Mucosa of stomach (tissue), 1 donor: ENCODE data around the gene CDKN2D.

Experiments used
- H3K27me3 ChIP-seq: one replicate; pipeline ENCODE4 v1.7.0; 2013; ENCODE audit warnings: mild to moderate bottlenecking, low read length; ENCODE audit not compliant: control insufficient read depth, insufficient read depth
- H3K36me3 ChIP-seq: one replicate; pipeline ENCODE4 v1.7.0; 2013; ENCODE audit warnings: low read length; ENCODE audit not compliant: control insufficient read depth, insufficient read depth
- H3K4me1 ChIP-seq: one replicate; pipeline ENCODE4 v1.7.0; 2013; ENCODE audit warnings: mild to moderate bottlenecking, low read length; ENCODE audit not compliant: control insufficient read depth, insufficient read depth
- H3K4me3 ChIP-seq: one replicate; pipeline ENCODE4 v1.7.0; 2013; ENCODE audit warnings: low read length
- H3K9ac ChIP-seq: one replicate; pipeline ENCODE4 v1.7.0; 2013; ENCODE audit warnings: mild to moderate bottlenecking, low read length, moderate library complexity
- H3K9me3 ChIP-seq: one replicate; pipeline ENCODE4 v1.7.0; 2013; ENCODE audit warnings: mild to moderate bottlenecking, low read length, moderate library complexity; ENCODE audit not compliant: control insufficient read depth
- donor health status: Pancreatic carcinoma.

The CDKN2D gene

GRCh38 chr19:10523135-10523636 lies 45.6 kb downstream of the CDKN2D start:
- Histone ChIP-seq H3K4me1 (peaks cover 2% of the 10 kb centered on the region), H3K4me3 (no peak overlapping the region), H3K9me3 (no peaks in the 10 kb centered on the region), H3K27me3 (peaks cover 33% of the 10 kb centered on the region), H3K36me3 (no peaks in the 10 kb centered on the region), H3K9ac (no peak overlapping the region)

DNA sequence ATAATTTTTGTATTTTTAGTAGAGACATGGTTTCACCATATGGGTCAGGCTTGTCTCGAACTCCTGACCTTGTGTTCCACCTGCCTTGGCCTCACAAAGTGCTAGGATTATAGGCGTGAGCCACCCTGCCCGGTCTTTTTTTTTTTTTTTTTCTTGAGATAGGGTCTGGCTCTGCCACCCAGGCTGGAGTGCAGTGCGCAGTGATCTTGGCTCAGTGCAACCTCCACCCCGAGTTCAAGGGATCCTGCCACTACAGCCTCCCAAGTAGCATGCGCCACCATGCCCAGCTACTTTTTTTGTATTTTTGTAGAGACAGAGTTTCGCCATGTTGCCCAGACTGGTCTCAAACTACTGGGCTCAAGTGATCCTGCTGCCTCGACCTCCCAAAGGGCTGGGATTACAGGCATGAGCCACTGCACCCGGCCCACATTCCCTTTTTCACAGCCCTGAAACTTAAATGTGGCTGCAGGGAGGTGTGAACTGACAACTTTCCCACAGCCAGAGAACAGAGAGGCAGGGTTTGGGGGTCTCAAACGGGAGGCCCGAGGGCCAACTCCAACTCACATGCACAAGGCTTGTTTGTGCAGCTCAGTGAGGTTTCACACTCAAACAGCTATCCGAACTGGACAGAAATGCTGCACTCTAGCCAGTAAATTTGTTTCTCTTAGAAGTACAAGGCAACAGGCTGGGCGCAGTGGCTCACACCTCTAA lies 47.2 kb downstream of the CDKN2D start:
- H3K4me3 ChIP-seq: no peak overlapping the region
- H3K9me3 ChIP-seq: no peaks in the 10 kb centered on the region
- peaks cover 13% of the 10 kb centered on the region for H3K4me1 ChIP-seq
- H3K36me3 ChIP-seq: no peaks in the 10 kb centered on the region
- peaks cover 48% of the 10 kb centered on the region for H3K27me3 ChIP-seq
- H3K9ac ChIP-seq: no peak overlapping the region

GRCh38 chr19:10520652-10521318 lies 48.0 kb downstream of the CDKN2D start:
- Histone ChIP-seq H3K36me3 (no peaks in the 10 kb centered on the region), H3K9me3 (no peaks in the 10 kb centered on the region), H3K9ac (no peak overlapping the region), H3K4me1 (peaks cover 13% of the 10 kb centered on the region), H3K27me3 (peaks cover 57% of the 10 kb centered on the region), H3K4me3 (no peak overlapping the region)

- H3K9ac ChIP-seq: no peak overlapping the region
- H3K4me3 ChIP-seq: no peak overlapping the region
- no peaks in the 10 kb centered on the region for H3K9me3 ChIP-seq
- peaks cover 13% of the 10 kb centered on the region for H3K4me1 ChIP-seq
- H3K27me3 ChIP-seq: peaks cover 70% of the 10 kb centered on the region
- H3K36me3 ChIP-seq: no peaks in the 10 kb centered on the region
These were observed 49.4 kb downstream of the CDKN2D start for GRCh38 chr19:10519421-10519820.

DNA sequence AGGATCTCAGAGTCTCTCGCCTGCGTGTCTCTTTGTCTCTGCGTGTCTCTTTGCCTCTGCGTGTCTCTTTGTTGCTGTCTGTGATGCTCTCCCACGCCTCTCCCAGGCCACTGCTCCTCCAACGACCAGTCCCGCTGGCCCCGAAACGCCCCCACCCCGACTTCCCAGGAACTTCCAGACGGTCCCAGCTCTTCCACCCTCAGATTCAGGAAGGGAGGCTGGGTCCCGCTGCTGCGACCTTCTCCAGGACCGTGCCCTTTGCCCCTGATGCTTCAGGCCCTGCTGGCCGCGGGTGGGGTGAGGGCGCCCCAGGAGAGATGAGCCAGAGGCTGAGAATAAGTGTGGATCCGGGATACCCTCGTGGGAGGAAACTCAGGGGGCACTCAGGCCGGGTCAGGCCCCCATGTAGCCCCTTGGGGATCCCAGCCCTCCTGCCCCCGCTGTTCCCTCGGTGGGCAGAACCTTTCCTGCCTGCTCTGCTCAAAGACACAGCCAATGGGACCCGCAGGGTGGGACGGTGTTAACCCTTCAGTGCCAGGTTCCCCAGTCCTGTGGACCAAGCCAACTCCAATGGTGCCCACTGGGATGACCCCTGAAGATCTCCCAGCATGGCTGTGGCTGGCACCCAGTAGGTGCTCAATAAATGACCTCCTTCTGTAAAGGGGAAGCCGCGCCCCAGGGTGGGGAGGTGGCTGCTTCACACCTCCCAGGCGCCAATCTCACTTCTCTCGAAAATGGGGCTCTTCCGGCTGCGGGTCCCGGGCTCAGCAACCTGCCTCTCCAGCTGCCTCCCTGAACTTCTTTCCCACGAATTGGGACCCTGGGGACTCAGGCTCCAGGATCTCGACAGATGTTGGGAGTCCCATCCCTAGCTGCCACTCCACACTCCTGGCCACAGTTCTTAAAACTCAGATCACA lies 50.1 kb downstream of the CDKN2D start:
- H3K4me1 ChIP-seq: peaks cover 13% of the 10 kb centered on the region
- H3K9ac ChIP-seq: no peak overlapping the region
- H3K36me3 ChIP-seq: no peaks in the 10 kb centered on the region
- peaks cover 70% of the 10 kb centered on the region for H3K27me3 ChIP-seq
- H3K9me3 ChIP-seq: no peaks in the 10 kb centered on the region
- H3K4me3 ChIP-seq: no peak overlapping the region

- Histone ChIP-seq H3K4me1 (peaks cover 13% of the 10 kb centered on the region), H3K27me3 (peaks cover 73% of the 10 kb centered on the region), H3K9ac (no peak overlapping the region), H3K36me3 (no peaks in the 10 kb centered on the region), H3K4me3 (no peak overlapping the region), H3K9me3 (no peaks in the 10 kb centered on the region)
These were observed 50.9 kb downstream of the CDKN2D start for GRCh38 chr19:10517760-10518443.

DNA sequence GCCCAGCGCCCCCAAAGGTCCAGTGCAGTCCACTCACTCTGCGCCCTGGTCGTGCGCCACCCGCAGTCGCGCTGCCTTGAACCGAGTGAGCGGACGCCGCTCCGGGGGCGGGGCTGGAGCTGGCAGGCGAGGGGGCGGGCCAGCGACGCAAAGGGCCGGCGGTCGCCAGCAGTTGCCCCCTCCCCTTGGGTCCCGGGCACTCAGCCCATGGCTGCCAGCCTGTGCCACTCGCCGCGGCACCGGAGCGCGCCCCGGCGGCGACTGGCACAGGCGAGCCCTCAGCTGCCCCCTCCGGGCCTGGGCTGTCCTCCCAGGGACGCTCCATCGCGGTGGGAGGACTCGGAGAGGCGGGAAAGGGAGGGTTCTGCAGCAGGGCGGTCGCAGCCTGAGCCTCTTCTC lies 51.4 kb downstream of the CDKN2D start, which contains the start of gene S1PR5:
Gene S1PR5 (minus strand): TSS at position 87 of the 399 bp plus-strand sequence. CDS start 2,436 bp downstream, outside the sequence.
- no peaks in the 10 kb centered on the region for H3K9me3 ChIP-seq
- no peak within 1 kb of the TSS for H3K9ac ChIP-seq
- H3K4me3 ChIP-seq: no peak within 1 kb of the TSS
- no peaks in the 10 kb centered on the region for H3K36me3 ChIP-seq
- peaks cover 13% of the 10 kb centered on the region for H3K4me1 ChIP-seq
- peaks cover 77% of the 10 kb centered on the region for H3K27me3 ChIP-seq

- H3K36me3 ChIP-seq: no peaks in the 10 kb centered on the region
- H3K9me3 ChIP-seq: no peaks in the 10 kb centered on the region
- H3K9ac ChIP-seq: no peak overlapping the region
- H3K4me3 ChIP-seq: no peak overlapping the region
- peaks cover 13% of the 10 kb centered on the region for H3K4me1 ChIP-seq
- peaks cover 79% of the 10 kb centered on the region for H3K27me3 ChIP-seq
These were observed 52.0 kb downstream of the CDKN2D start for GRCh38 chr19:10516671-10517286.
